Measurements from ENCODE around the gene FXYD6.

Gene FXYD6

GRCh38 chr11:117842131-117842941, 34.1 kb downstream of the FXYD6 start:
- no peak for DNase-seq

- no peak for DNase-seq
Measured at GRCh38 chr11:117841551-117842031, 34.9 kb downstream of the FXYD6 start.

GRCh38 chr11:117840881-117841550, 35.4 kb downstream of the FXYD6 start:
- DNase-seq = no peak

GRCh38 chr11:117839936-117840813, 36.3 kb downstream of the FXYD6 start:
- DNase-seq = no peak

- DNase-seq = no peak
Measured at GRCh38 chr11:117839380-117839881, 37.0 kb downstream of the FXYD6 start.

GRCh38 chr11:117838901-117839300, 37.6 kb downstream of the FXYD6 start:
- DNase-seq = no peak

GRCh38 chr11:117837791-117838190, 38.7 kb downstream of the FXYD6 start:
- DNase-seq = no peak

GRCh38 chr11:117837070-117837776, 39.2 kb downstream of the FXYD6 start:
- DNase-seq = no peak

GRCh38 chr11:117836077-117836960, 40.1 kb downstream of the FXYD6 start:
- DNase-seq = no peak

- no peak for DNase-seq
Measured at GRCh38 chr11:117835576-117835975, 40.9 kb downstream of the FXYD6 start.

- peak; percentile 52 for DNase-seq
Measured at GRCh38 chr11:117834838-117835443, 41.5 kb downstream of the FXYD6 start.

GRCh38 chr11:117834068-117834810, 42.2 kb downstream of the FXYD6 start:
- DNase-seq = no peak

GRCh38 chr11:117833401-117833891, 43.0 kb downstream of the FXYD6 start:
- peak; percentile 88 for DNase-seq

GRCh38 chr11:117832511-117832910, 43.9 kb downstream of the FXYD6 start:
- no peak for DNase-seq

- DNase-seq = no peak
Measured at GRCh38 chr11:117831661-117832415, 44.6 kb downstream of the FXYD6 start.

- DNase-seq = no peak
Measured at GRCh38 chr11:117830674-117831351, 45.6 kb downstream of the FXYD6 start.

GRCh38 chr11:117830072-117830471, 46.4 kb downstream of the FXYD6 start:
- no peak for DNase-seq

- no peak for DNase-seq
Measured at GRCh38 chr11:117829369-117829725, 47.1 kb downstream of the FXYD6 start.

All from NCI-H526 treated with DMSO at 0.1 percent for 48 hours (cell line).